Mesenchymal stem cell (in vitro differentiated cells and primary cell): ENCODE data around the gene CHN2.

Source experiments
- DNase-seq: peaks from one replicate; pipeline ENCODE4 v3.0.0-alpha.2; 2013
- H2AFZ ChIP-seq: one replicate; pipeline ENCODE4 v1.6.1; 2013; ENCODE audit warnings: low read depth, mild to moderate bottlenecking, control low read depth, inconsistent platforms, low read length, moderate library complexity
- H2AK5ac ChIP-seq: 2 replicates; pipeline ENCODE4 v1.6.1; 2013; ENCODE audit warnings: low read length, moderate library complexity, mild to moderate bottlenecking, inconsistent platforms; ENCODE audit not compliant: severe bottlenecking
- H2BK120ac ChIP-seq: one replicate; pipeline ENCODE4 v1.6.1; 2013; ENCODE audit warnings: low read depth, mild to moderate bottlenecking, inconsistent platforms, low read length, moderate library complexity
- H2BK12ac ChIP-seq, 2 experiments: one replicate each; pipeline ENCODE4 v1.6.1; 2013; ENCODE audit warnings: inconsistent platforms in 2 of 2, low read length in 2 of 2, mild to moderate bottlenecking in 2 of 2, moderate library complexity in 2 of 2, control low read depth in 1 of 2
- H2BK15ac ChIP-seq: one replicate; pipeline ENCODE4 v1.6.1; 2013; ENCODE audit warnings: mild to moderate bottlenecking, low read depth, inconsistent platforms; ENCODE audit not compliant: poor library complexity, severe bottlenecking
- H2BK5ac ChIP-seq: 2 replicates; pipeline ENCODE4 v1.6.1; 2013; ENCODE audit warnings: low read depth, mild to moderate bottlenecking, low read length, control low read depth, inconsistent platforms; ENCODE audit not compliant: poor library complexity, severe bottlenecking
- H3K14ac ChIP-seq, 2 experiments: one replicate each; pipeline ENCODE4 v1.6.1; 2013; ENCODE audit warnings: inconsistent platforms in 2 of 2, low read length in 2 of 2, control low read depth in 1 of 2, mild to moderate bottlenecking in 1 of 2, moderate library complexity in 1 of 2
- H3K18ac ChIP-seq, 2 experiments: one replicate each; pipeline ENCODE4 v1.6.1; 2013; ENCODE audit warnings: inconsistent platforms in 2 of 2, low read length in 2 of 2, control low read depth in 1 of 2, low read depth in 1 of 2, mild to moderate bottlenecking in 1 of 2
- H3K23ac ChIP-seq, 2 experiments: one replicate each; pipeline ENCODE4 v1.6.1; 2013; ENCODE audit warnings: inconsistent platforms in 2 of 2, low read length in 2 of 2, mild to moderate bottlenecking in 2 of 2, moderate library complexity in 2 of 2, control low read depth in 1 of 2
- H3K27ac ChIP-seq: 2 replicates; pipeline ENCODE4 v1.5.1; 2013; ENCODE audit warnings: mild to moderate bottlenecking, moderate library complexity, low read length, control low read depth, inconsistent platforms; ENCODE audit not compliant: poor library complexity, severe bottlenecking
- H3K27me3 ChIP-seq, 2 experiments: 2 replicates each; pipeline versions ENCODE4 v1.6.1 to v1.7.0; 2013; ENCODE audit warnings: low read length in 2 of 2, mild to moderate bottlenecking in 2 of 2, moderate library complexity in 2 of 2, control low read depth in 1 of 2, inconsistent platforms in 1 of 2; ENCODE audit not compliant: control insufficient read depth in 1 of 2, insufficient read depth in 1 of 2
- H3K36me3 ChIP-seq, 2 experiments: 2 replicates each; pipeline versions ENCODE4 v1.6.1 to v1.7.0; 2013; ENCODE audit warnings: low read length in 2 of 2, control low read depth in 1 of 2, inconsistent platforms in 1 of 2, low read depth in 1 of 2, mild to moderate bottlenecking in 1 of 2; ENCODE audit not compliant: insufficient read depth in 2 of 2, control insufficient read depth in 1 of 2
- H3K4ac ChIP-seq, 2 experiments: one replicate each; pipeline ENCODE4 v1.6.1; 2013; ENCODE audit warnings: inconsistent platforms in 2 of 2, low read length in 2 of 2, mild to moderate bottlenecking in 2 of 2, moderate library complexity in 2 of 2, control low read depth in 1 of 2, low read depth in 1 of 2
- H3K4me1 ChIP-seq: 2 replicates; pipeline ENCODE4 v1.6.1; 2013; ENCODE audit warnings: low read depth, low read length, control low read depth; ENCODE audit not compliant: control insufficient read depth, insufficient read depth
- H3K4me2 ChIP-seq: 2 replicates; pipeline ENCODE4 v1.6.1; 2013; ENCODE audit warnings: low read length, mild to moderate bottlenecking, inconsistent platforms; ENCODE audit not compliant: poor library complexity, severe bottlenecking
- H3K4me3 ChIP-seq, 2 experiments: 2 replicates each; pipeline versions ENCODE4 v1.5.1 to v1.7.0; 2013; ENCODE audit warnings: low read length in 2 of 2, mild to moderate bottlenecking in 2 of 2, control low read depth in 1 of 2, low read depth in 1 of 2; ENCODE audit not compliant: insufficient read depth in 1 of 2
- H3K79me1 ChIP-seq: replicated peaks from 2 replicates; pipeline ENCODE4 v1.6.1; 2013; ENCODE audit warnings: mild to moderate bottlenecking, control low read depth, low read length, inconsistent platforms; ENCODE audit not compliant: poor library complexity, severe bottlenecking
- H3K9ac ChIP-seq: 2 replicates; pipeline ENCODE4 v1.7.0; 2013; ENCODE audit warnings: mild to moderate bottlenecking, low read length, moderate library complexity
- H3K9me3 ChIP-seq: 2 replicates; pipeline ENCODE4 v1.7.0; 2013; ENCODE audit warnings: mild to moderate bottlenecking, low read length; ENCODE audit not compliant: control insufficient read depth
- H4K8ac ChIP-seq: one replicate; pipeline ENCODE4 v1.6.1; 2013; ENCODE audit warnings: inconsistent platforms, mild to moderate bottlenecking, low read length, moderate library complexity
- H4K91ac ChIP-seq: one replicate; pipeline ENCODE4 v1.6.1; 2013; ENCODE audit warnings: mild to moderate bottlenecking, low read length, inconsistent platforms
- WGBS: methylation state at CpG from one replicate; pipeline ENCODE4 v1.1.7; 2013; ENCODE audit warnings: mixed read lengths; 5-methylcytosine and 5-hydroxymethylcytosine counted together

Gene CHN2

DNA sequence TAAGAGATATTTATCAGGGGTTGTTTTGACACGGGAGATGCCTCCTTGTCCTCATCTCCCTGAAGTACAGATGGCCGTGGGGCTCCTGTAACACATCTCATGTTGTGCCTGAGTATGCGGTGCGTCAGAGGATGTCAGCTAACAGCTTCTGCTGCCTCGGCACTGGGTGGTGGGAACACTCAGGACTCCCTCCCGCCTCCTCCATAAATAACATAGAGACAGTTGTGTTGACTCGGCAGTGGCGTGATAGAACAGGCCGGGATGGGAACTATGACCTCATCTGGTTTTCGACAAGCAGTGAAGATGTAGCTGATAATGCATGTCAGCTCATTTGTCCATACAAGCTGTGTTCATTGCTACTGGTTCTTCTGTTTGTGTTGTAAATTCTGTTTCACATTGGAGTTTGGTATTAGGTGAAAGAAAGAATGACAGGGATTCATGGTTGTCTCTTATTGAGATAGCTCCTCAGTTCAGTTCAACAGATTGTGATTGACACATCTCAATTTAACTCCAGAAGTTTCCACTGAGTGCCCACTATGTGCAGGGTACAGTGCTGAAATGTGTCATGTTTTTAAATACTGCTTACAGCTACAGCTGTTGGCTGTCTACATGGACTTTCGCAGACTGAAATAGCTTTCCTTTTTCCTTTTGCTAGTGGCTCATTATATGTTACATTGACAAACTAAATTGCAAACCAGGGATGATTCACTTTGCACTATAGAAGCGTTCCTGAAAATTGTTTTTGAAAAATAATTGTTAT lies 87.4 kb downstream of the CHN2 start:
- no peak overlapping the region for H2AFZ ChIP-seq

DNA sequence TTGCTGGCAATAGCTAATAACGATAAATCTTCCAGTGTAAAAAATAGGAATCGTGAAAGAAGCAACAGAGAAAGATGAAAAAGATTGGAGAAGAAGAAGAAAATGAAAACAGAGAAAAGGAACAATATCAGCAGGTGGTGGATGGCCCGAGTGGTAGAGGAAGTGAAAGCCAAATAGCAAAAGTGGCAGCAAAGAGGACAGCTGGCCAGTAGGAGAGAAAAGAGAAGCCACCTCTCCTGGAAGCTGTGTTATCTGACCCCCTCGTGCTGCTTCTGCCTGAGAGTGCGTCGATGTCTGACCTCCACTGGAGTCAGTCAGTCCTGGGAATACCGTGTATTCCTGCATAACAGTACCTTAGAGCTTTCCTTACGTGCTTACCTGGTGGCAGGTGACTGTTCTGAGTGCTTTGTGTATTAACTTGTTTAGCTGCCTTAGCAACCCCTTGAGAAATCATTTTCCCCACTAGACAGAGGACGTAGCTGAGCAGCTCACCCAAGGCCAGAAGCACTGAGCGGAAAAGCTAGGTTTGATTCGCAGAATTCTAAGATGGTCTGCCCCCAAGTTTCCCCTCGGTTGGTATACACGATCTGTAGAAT lies 88.3 kb downstream of the CHN2 start:
- no peak for DNase-seq
- Histone ChIP-seq H2BK120ac (no peak overlapping the region), H3K79me1 (no peaks in the 10 kb centered on the region), H3K4ac (no peak overlapping the region), H4K8ac (no peak overlapping the region), H3K36me3 (no peaks in the 10 kb centered on the region), H3K23ac (no peak overlapping the region), H3K14ac (no peak overlapping the region), H4K91ac (no peak overlapping the region), H2AK5ac (no peak overlapping the region), H3K18ac (no peak overlapping the region), H2BK12ac (peak overlapping the region in 1 of 2 experiments; percentile 29), H3K4me3 (no peak overlapping the region), H3K27ac (no peak overlapping the region), H2AFZ (no peak overlapping the region), H3K4me2 (no peak overlapping the region), H3K9me3 (no peaks in the 10 kb centered on the region), H3K4me1 (peaks cover 3% of the 10 kb centered on the region), H3K9ac (no peak overlapping the region), H2BK15ac (no peak overlapping the region), H2BK5ac (no peak overlapping the region), H3K27me3 (peaks cover 13 to 58% of the 10 kb centered on the region in 2 experiments)
- WGBS = 78% methylated on average over 11 of the region's 13 CpGs

More for the DNA sequence above, 87.4 kb downstream of the CHN2 start:
- Histone ChIP-seq H4K91ac (no peak overlapping the region), H3K4me2 (no peak overlapping the region), H3K27ac (no peak overlapping the region), H2BK15ac (no peak overlapping the region), H3K4me3 (no peak overlapping the region), H3K27me3 (peaks cover 15 to 63% of the 10 kb centered on the region in 2 experiments), H2BK12ac (no peak overlapping the region), H3K9ac (no peak overlapping the region), H2BK120ac (no peak overlapping the region), H3K14ac (no peak overlapping the region), H2AK5ac (no peak overlapping the region), H3K18ac (no peak overlapping the region), H2BK5ac (no peak overlapping the region), H4K8ac (peak overlapping the region; percentile 38), H3K36me3 (no peaks in the 10 kb centered on the region), H3K4me1 (peaks cover 3% of the 10 kb centered on the region), H3K23ac (no peak overlapping the region), H3K9me3 (no peaks in the 10 kb centered on the region), H3K79me1 (no peaks in the 10 kb centered on the region), H3K4ac (no peak overlapping the region)
- DNase-seq = peak; percentile 97
- 3% methylated on average over 9 of the region's 12 CpGs for WGBS

DNA sequence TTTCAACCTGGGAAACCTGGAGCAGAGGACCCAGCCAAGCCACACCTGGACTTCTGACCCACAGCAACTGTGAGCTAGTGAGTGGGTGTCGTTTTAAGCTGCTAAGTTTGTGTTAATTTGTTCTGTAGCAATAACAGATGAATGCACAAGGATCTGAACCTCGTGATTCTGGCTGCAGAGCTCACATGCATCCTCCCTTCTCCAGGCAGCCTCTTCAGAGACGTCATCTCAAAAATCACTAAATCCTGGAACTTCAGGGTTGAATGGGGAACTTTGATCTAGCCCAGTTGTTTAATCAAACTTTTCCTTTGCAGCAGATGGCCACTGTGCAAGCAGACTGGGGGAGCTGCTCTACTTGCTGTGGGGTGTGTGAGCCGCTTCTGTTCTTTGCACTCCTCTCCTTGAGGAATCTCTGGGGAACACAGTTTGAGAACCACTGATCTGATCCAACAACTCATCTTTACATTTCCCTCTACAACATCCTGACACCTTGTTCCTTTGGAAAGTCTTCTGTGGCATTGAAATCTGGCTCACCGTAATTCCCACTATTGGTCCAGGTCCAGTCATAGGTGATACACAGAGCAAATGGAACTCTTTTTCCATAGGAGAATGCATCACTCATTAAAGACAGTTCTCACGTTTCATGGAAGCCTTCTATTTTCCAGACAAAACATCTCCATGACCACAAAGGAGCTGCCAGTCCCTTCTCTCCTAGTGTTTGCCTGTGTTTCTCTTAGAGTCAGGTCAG lies 90.3 kb downstream of the CHN2 start:
- H3K27ac ChIP-seq = no peak overlapping the region
- peaks cover 3% of the 10 kb centered on the region for H3K4me1 ChIP-seq
- peaks cover 0 to 59% of the 10 kb centered on the region in 2 experiments for H3K27me3 ChIP-seq
- peak overlapping the region in 1 of 2 experiments; percentile 10 for H3K14ac ChIP-seq
- H2BK5ac ChIP-seq = no peak overlapping the region
- no peak overlapping the region for H2BK12ac ChIP-seq
- no peak overlapping the region for H2BK120ac ChIP-seq
- no peak overlapping the region for H2BK15ac ChIP-seq
- H4K91ac ChIP-seq = no peak overlapping the region
- H3K9ac ChIP-seq = no peak overlapping the region
- no peaks in the 10 kb centered on the region for H3K9me3 ChIP-seq
- H3K18ac ChIP-seq = no peak overlapping the region
- no peak overlapping the region for H3K23ac ChIP-seq
- 60% methylated on average over 6 of the region's 6 CpGs for WGBS
- no peak overlapping the region for H4K8ac ChIP-seq
- no peak overlapping the region for H2AFZ ChIP-seq
- no peaks in the 10 kb centered on the region for H3K79me1 ChIP-seq
- no peak overlapping the region for H3K4me3 ChIP-seq
- H3K36me3 ChIP-seq = no peaks in the 10 kb centered on the region
- H3K4ac ChIP-seq = no peak overlapping the region
- H2AK5ac ChIP-seq = no peak overlapping the region
- no peak overlapping the region for H3K4me2 ChIP-seq
- no peak for DNase-seq

- peaks cover 0 to 64% of the 10 kb centered on the region in 2 experiments for H3K27me3 ChIP-seq
- no peaks in the 10 kb centered on the region for H3K9me3 ChIP-seq
- 11% methylated on average over 2 of the region's 4 CpGs for WGBS
- no peak overlapping the region for H4K91ac ChIP-seq
- H2BK12ac ChIP-seq = no peak overlapping the region
- no peaks in the 10 kb centered on the region for H3K79me1 ChIP-seq
- H4K8ac ChIP-seq = no peak overlapping the region
- H3K9ac ChIP-seq = no peak overlapping the region
- H2BK15ac ChIP-seq = no peak overlapping the region
- no peak overlapping the region for H3K27ac ChIP-seq
- H3K18ac ChIP-seq = no peak overlapping the region
- H3K4me2 ChIP-seq = no peak overlapping the region
- H3K4me3 ChIP-seq = no peak overlapping the region
- H3K36me3 ChIP-seq = no peaks in the 10 kb centered on the region
- no peak overlapping the region for H3K4ac ChIP-seq
- peak; percentile 90 for DNase-seq
- H3K14ac ChIP-seq = no peak overlapping the region
- H2BK5ac ChIP-seq = no peak overlapping the region
- no peak overlapping the region for H3K23ac ChIP-seq
- H2AK5ac ChIP-seq = no peak overlapping the region
- H2AFZ ChIP-seq = no peak overlapping the region
- H2BK120ac ChIP-seq = no peak overlapping the region
- H3K4me1 ChIP-seq = peaks cover 3% of the 10 kb centered on the region
Measured at GRCh38 chr7:29285444-29285793, 90.8 kb downstream of the CHN2 start.
